Mucosa of stomach (tissue), 1 donor: ENCODE results near the gene OSBPL5.

ENCODE experiments used
- H3K27me3 ChIP-seq: one replicate; pipeline ENCODE4 v1.7.0; 2013; ENCODE audit warnings: mild to moderate bottlenecking, low read length; ENCODE audit not compliant: control insufficient read depth, insufficient read depth
- H3K36me3 ChIP-seq: one replicate; pipeline ENCODE4 v1.7.0; 2013; ENCODE audit warnings: low read length; ENCODE audit not compliant: control insufficient read depth, insufficient read depth
- H3K4me1 ChIP-seq: one replicate; pipeline ENCODE4 v1.7.0; 2013; ENCODE audit warnings: mild to moderate bottlenecking, low read length; ENCODE audit not compliant: control insufficient read depth, insufficient read depth
- H3K4me3 ChIP-seq: one replicate; pipeline ENCODE4 v1.7.0; 2013; ENCODE audit warnings: low read length
- H3K9ac ChIP-seq: one replicate; pipeline ENCODE4 v1.7.0; 2013; ENCODE audit warnings: mild to moderate bottlenecking, low read length, moderate library complexity
- H3K9me3 ChIP-seq: one replicate; pipeline ENCODE4 v1.7.0; 2013; ENCODE audit warnings: mild to moderate bottlenecking, low read length, moderate library complexity; ENCODE audit not compliant: control insufficient read depth
- donor health status: Pancreatic carcinoma.

The OSBPL5 gene

GRCh38 chr11:3164138-3164551 lies 965 bp downstream of the OSBPL5 start:
- H3K9ac ChIP-seq, result peak overlapping the region; percentile 69
- H3K4me3 ChIP-seq, result peak overlapping the region; percentile 14
- H3K36me3 ChIP-seq, result no peaks in the 10 kb centered on the region
- H3K27me3 ChIP-seq, result peaks cover 30% of the 10 kb centered on the region
- H3K9me3 ChIP-seq, result no peaks in the 10 kb centered on the region
- peaks cover 59% of the 10 kb centered on the region for H3K4me1 ChIP-seq

- H3K36me3 ChIP-seq, result no peaks in the 10 kb centered on the region
- H3K4me3 ChIP-seq, result no peak overlapping the region
- peak overlapping the region; percentile 69 for H3K9ac ChIP-seq
- H3K9me3 ChIP-seq, result no peaks in the 10 kb centered on the region
- H3K4me1 ChIP-seq, result peaks cover 59% of the 10 kb centered on the region
- peaks cover 25% of the 10 kb centered on the region for H3K27me3 ChIP-seq
Observed at GRCh38 chr11:3163241-3163981, 1.7 kb downstream of the OSBPL5 start.

- peaks cover 18% of the 10 kb centered on the region for H3K27me3 ChIP-seq
- no peak overlapping the region for H3K4me3 ChIP-seq
- H3K4me1 ChIP-seq, result peaks cover 59% of the 10 kb centered on the region
- H3K36me3 ChIP-seq, result no peaks in the 10 kb centered on the region
- H3K9ac ChIP-seq, result no peak overlapping the region
- no peaks in the 10 kb centered on the region for H3K9me3 ChIP-seq
Observed at GRCh38 chr11:3162410-3163240, 2.5 kb downstream of the OSBPL5 start.

- Histone ChIP-seq H3K36me3 (no peaks in the 10 kb centered on the region), H3K4me3 (no peak overlapping the region), H3K9ac (no peak overlapping the region), H3K4me1 (peaks cover 58% of the 10 kb centered on the region), H3K27me3 (peaks cover 12% of the 10 kb centered on the region), H3K9me3 (no peaks in the 10 kb centered on the region)
Observed at GRCh38 chr11:3161720-3162409, 3.2 kb downstream of the OSBPL5 start.

GRCh38 chr11:3161309-3161708 lies 3.8 kb downstream of the OSBPL5 start:
- Histone ChIP-seq H3K4me1 (peaks cover 53% of the 10 kb centered on the region), H3K9ac (no peak overlapping the region), H3K36me3 (no peaks in the 10 kb centered on the region), H3K4me3 (no peak overlapping the region), H3K27me3 (peaks cover 6% of the 10 kb centered on the region), H3K9me3 (no peaks in the 10 kb centered on the region)

- no peaks in the 10 kb centered on the region for H3K9me3 ChIP-seq
- peak overlapping the region; percentile 47 for H3K9ac ChIP-seq
- H3K4me1 ChIP-seq, result peaks cover 48% of the 10 kb centered on the region
- no peaks in the 10 kb centered on the region for H3K27me3 ChIP-seq
- no peaks in the 10 kb centered on the region for H3K36me3 ChIP-seq
- peak overlapping the region; percentile 25 for H3K4me3 ChIP-seq
Observed at GRCh38 chr11:3160252-3161031, 4.7 kb downstream of the OSBPL5 start.

- H3K9me3 ChIP-seq, result no peaks in the 10 kb centered on the region
- no peaks in the 10 kb centered on the region for H3K27me3 ChIP-seq
- peak overlapping the region; percentile 25 for H3K4me3 ChIP-seq
- peak overlapping the region; percentile 47 for H3K9ac ChIP-seq
- H3K36me3 ChIP-seq, result no peaks in the 10 kb centered on the region
- H3K4me1 ChIP-seq, result peaks cover 49% of the 10 kb centered on the region
Observed at GRCh38 chr11:3159296-3160190, 5.6 kb downstream of the OSBPL5 start.

GRCh38 chr11:3158821-3159220 lies 6.3 kb downstream of the OSBPL5 start:
- no peaks in the 10 kb centered on the region for H3K36me3 ChIP-seq
- H3K4me1 ChIP-seq, result peaks cover 47% of the 10 kb centered on the region

GRCh38 chr11:3158131-3158591 lies 6.9 kb downstream of the OSBPL5 start:
- Histone ChIP-seq H3K27me3 (no peaks in the 10 kb centered on the region), H3K4me3 (no peak overlapping the region), H3K36me3 (no peaks in the 10 kb centered on the region), H3K9me3 (no peaks in the 10 kb centered on the region), H3K9ac (no peak overlapping the region), H3K4me1 (peaks cover 43% of the 10 kb centered on the region)

More at GRCh38 chr11:3158821-3159220, 6.3 kb downstream of the OSBPL5 start:
- H3K9me3 ChIP-seq, result no peaks in the 10 kb centered on the region
- H3K4me3 ChIP-seq, result no peak overlapping the region
- H3K9ac ChIP-seq, result no peak overlapping the region
- H3K27me3 ChIP-seq, result no peaks in the 10 kb centered on the region

- Histone ChIP-seq H3K4me3 (no peak overlapping the region), H3K27me3 (no peaks in the 10 kb centered on the region), H3K4me1 (peaks cover 40% of the 10 kb centered on the region), H3K9me3 (no peaks in the 10 kb centered on the region), H3K9ac (no peak overlapping the region), H3K36me3 (no peaks in the 10 kb centered on the region)
Observed at GRCh38 chr11:3157381-3158130, 7.6 kb downstream of the OSBPL5 start.
